Muscle of leg (tissue), 16 donors: Measurements from ENCODE around the gene RGS2. TPM values are rescaled to one million over a fixed set of nuclear protein-coding genes. Genes with fewer than 3 reads are reported as not detected.
A peak's percentile ranks its signal among the peaks of the same experiment; 100 is the strongest.

Experiments used
- DNase-seq: peaks from one replicate; pipeline ENCODE4 v3.0.0; 2013
- H3K27ac ChIP-seq: one replicate; pipeline ENCODE4 v1.5.1; 2013; ENCODE audit warnings: mild to moderate bottlenecking, low read length, control low read depth
- H3K27me3 ChIP-seq: one replicate; pipeline ENCODE4 v1.6.1; 2013; ENCODE audit warnings: low read length; ENCODE audit not compliant: control insufficient read depth, insufficient read depth
- H3K36me3 ChIP-seq: one replicate; pipeline ENCODE4 v1.6.1; 2013; ENCODE audit warnings: low read length; ENCODE audit not compliant: control insufficient read depth, insufficient read depth
- H3K4me1 ChIP-seq: one replicate; pipeline ENCODE4 v1.6.1; 2013; ENCODE audit warnings: low read length; ENCODE audit not compliant: control insufficient read depth, insufficient read depth
- H3K4me3 ChIP-seq: one replicate; pipeline ENCODE4 v1.5.1; 2013; ENCODE audit warnings: low read length, control low read depth
- H3K9me3 ChIP-seq: replicated peaks from 2 replicates; pipeline ENCODE4 v1.6.1; 2013; ENCODE audit warnings: low read depth, low read length; ENCODE audit not compliant: control insufficient read depth
- WGBS: methylation state at CpG from one replicate; pipeline ENCODE4 v1.1.5; 2013; ENCODE audit warnings: missing lambda C conversion rate; ENCODE audit not compliant: insufficient coverage; 5-methylcytosine and 5-hydroxymethylcytosine counted together
- long read RNA-seq, 11 donors: transcript quantifications; one replicate each; lab custom pipeline, GENCODE V29; 2026
- polyA plus RNA-seq, 8 donors: library from polyadenylated mRNA; unstranded; fragments of 120-200 nt; gene quantifications; one replicate each; pipeline versions ENCODE4 v1.2.1 to v1.2.3, GENCODE V29; 2013; ENCODE audit warnings: inconsistent platforms in 1 of 8, low replicate concordance in 1 of 8; ENCODE audit not compliant: insufficient read length in 8 of 8, insufficient read depth in 1 of 8
- total RNA-seq: library from RNA; stranded (reverse); fragments of 120-200 nt; gene quantifications from one replicate; pipeline ENCODE4 v1.2.4, GENCODE V29; 2013

The RGS2 gene
- total RNA-seq (94.2 TPM), polyA plus RNA-seq (100 to 1,000 TPM in 7 of 8 donors, 10 to 100 TPM in 1; 98.1 to 141 (median 114) TPM)
- long read RNA-seq, donor 1, transcript RGS2-201 (5 exons, 1,354 nt): major isoform, 27 of 28 reads
- long read RNA-seq, donor 1, partial matches to known transcripts: 0 of 28 reads
- long read RNA-seq, donor 1, other reads (novel, unspliced or antisense): 0 of 28 reads
- long read RNA-seq, donor 2, transcript RGS2-201 (5 exons, 1,354 nt): major isoform, 10 of 10 reads
- long read RNA-seq, donor 2, partial matches to known transcripts: 0 of 10 reads
- long read RNA-seq, donor 2, other reads (novel, unspliced or antisense): 0 of 10 reads
- long read RNA-seq, donor 3, transcript RGS2-201 (5 exons, 1,354 nt): major isoform, 51 of 58 reads
- long read RNA-seq, donor 3, partial matches to known transcripts: 7 of 58 reads
- long read RNA-seq, donor 3, other reads (novel, unspliced or antisense): 0 of 58 reads
- long read RNA-seq, donor 4, transcript RGS2-201 (5 exons, 1,354 nt): major isoform, 23 of 30 reads
- long read RNA-seq, donor 4, partial matches to known transcripts: 7 of 30 reads
- long read RNA-seq, donor 4, other reads (novel, unspliced or antisense): 0 of 30 reads
- long read RNA-seq, donor 5, transcript RGS2-201 (5 exons, 1,354 nt): major isoform, 104 of 125 reads
- long read RNA-seq, donor 5, partial matches to known transcripts: 20 of 125 reads
- long read RNA-seq, donor 5, other reads (novel, unspliced or antisense): 0 of 125 reads
- long read RNA-seq, donor 6, transcript RGS2-201 (5 exons, 1,354 nt): major isoform, 132 of 162 reads
- long read RNA-seq, donor 6, partial matches to known transcripts: 29 of 162 reads
- long read RNA-seq, donor 6, other reads (novel, unspliced or antisense): 0 of 162 reads
- long read RNA-seq, donor 7, transcript RGS2-201 (5 exons, 1,354 nt): major isoform, 54 of 82 reads
- long read RNA-seq, donor 7, partial matches to known transcripts: 28 of 82 reads
- long read RNA-seq, donor 7, other reads (novel, unspliced or antisense): 0 of 82 reads
- long read RNA-seq, donor 8, transcript RGS2-201 (5 exons, 1,354 nt): major isoform, 65 of 107 reads
- long read RNA-seq, donor 8, partial matches to known transcripts: 41 of 107 reads
- long read RNA-seq, donor 8, other reads (novel, unspliced or antisense): 0 of 107 reads
- long read RNA-seq, donor 9, transcript RGS2-201 (5 exons, 1,354 nt): major isoform, 40 of 64 reads
- long read RNA-seq, donor 9, partial matches to known transcripts: 22 of 64 reads
- long read RNA-seq, donor 9, other reads (novel, unspliced or antisense): 0 of 64 reads
- long read RNA-seq, donor 10, transcript RGS2-201 (5 exons, 1,354 nt): major isoform, 99 of 124 reads
- long read RNA-seq, donor 10, partial matches to known transcripts: 24 of 124 reads
- long read RNA-seq, donor 10, other reads (novel, unspliced or antisense): 0 of 124 reads
- long read RNA-seq, donor 11, transcript RGS2-201 (5 exons, 1,354 nt): major isoform, 36 of 42 reads
- long read RNA-seq, donor 11, partial matches to known transcripts: 6 of 42 reads
- long read RNA-seq, donor 11, other reads (novel, unspliced or antisense): 0 of 42 reads

- Histone ChIP-seq H3K36me3 (peaks cover 9% of the 10 kb centered on the region), H3K27ac (peak within 1 kb of the TSS; percentile 93), H3K27me3 (no peaks in the 10 kb centered on the region), H3K4me3 (peak within 1 kb of the TSS; percentile 92), H3K9me3 (no peaks in the 10 kb centered on the region), H3K4me1 (peaks cover 8% of the 10 kb centered on the region)
- DNase-seq: peak; percentile 96
- under 1% methylated on average over 65 of the region's 72 CpGs for WGBS
Measured at GRCh38 chr1:192808518-192809306, at the start of gene RGS2. Gene RGS2, plus strand, starts transcription at chr1:192809039. Its CDS starts 33 bp downstream, at chr1:192809072.

- DNase-seq: no peak
- no peaks in the 10 kb centered on the region for H3K27me3 ChIP-seq
- no peaks in the 10 kb centered on the region for H3K36me3 ChIP-seq
- no CpG with 5 or more reads among the region's 1 CpG for WGBS
- H3K4me1 ChIP-seq: no peaks in the 10 kb centered on the region
- H3K9me3 ChIP-seq: no peaks in the 10 kb centered on the region
- no peak overlapping the region for H3K27ac ChIP-seq
- H3K4me3 ChIP-seq: no peak overlapping the region
Measured at GRCh38 chr1:192759104-192759503, 49.7 kb upstream of the RGS2 start.

- Histone ChIP-seq H3K4me3 (no peak overlapping the region), H3K36me3 (no peaks in the 10 kb centered on the region), H3K27ac (no peak overlapping the region), H3K9me3 (no peaks in the 10 kb centered on the region), H3K27me3 (no peaks in the 10 kb centered on the region), H3K4me1 (no peaks in the 10 kb centered on the region)
- DNase-seq: no peak
- WGBS: 89% methylated on average over 3 of the region's 4 CpGs
Measured at GRCh38 chr1:192762265-192762664, 46.6 kb upstream of the RGS2 start.

- H3K4me3 ChIP-seq: no peak overlapping the region
- H3K9me3 ChIP-seq: no peaks in the 10 kb centered on the region
- no peaks in the 10 kb centered on the region for H3K36me3 ChIP-seq
- no peaks in the 10 kb centered on the region for H3K27me3 ChIP-seq
- DNase-seq: no peak
- H3K27ac ChIP-seq: no peak overlapping the region
- no peaks in the 10 kb centered on the region for H3K4me1 ChIP-seq
Measured at GRCh38 chr1:192763243-192763642, 45.6 kb upstream of the RGS2 start.

GRCh38 chr1:192763756-192764155 lies 45.1 kb upstream of the RGS2 start:
- Histone ChIP-seq H3K27me3 (no peaks in the 10 kb centered on the region), H3K4me3 (no peak overlapping the region), H3K27ac (no peak overlapping the region), H3K9me3 (no peaks in the 10 kb centered on the region), H3K36me3 (no peaks in the 10 kb centered on the region), H3K4me1 (no peaks in the 10 kb centered on the region)
- no CpG with 5 or more reads among the region's 1 CpG for whole genome bisulfite sequencing
- no peak for DNase-seq

GRCh38 chr1:192764675-192765074 lies 44.2 kb upstream of the RGS2 start:
- Histone ChIP-seq H3K27me3 (no peaks in the 10 kb centered on the region), H3K27ac (no peak overlapping the region), H3K4me3 (no peak overlapping the region), H3K9me3 (no peaks in the 10 kb centered on the region), H3K36me3 (no peaks in the 10 kb centered on the region), H3K4me1 (no peaks in the 10 kb centered on the region)
- no CpG with 5 or more reads among the region's 2 CpGs for WGBS
- DNase-seq: no peak

GRCh38 chr1:192766009-192766625 lies 42.7 kb upstream of the RGS2 start:
- Histone ChIP-seq H3K4me1 (no peaks in the 10 kb centered on the region), H3K9me3 (no peaks in the 10 kb centered on the region), H3K27me3 (no peaks in the 10 kb centered on the region), H3K36me3 (no peaks in the 10 kb centered on the region), H3K27ac (no peak overlapping the region), H3K4me3 (no peak overlapping the region)
- WGBS: no CpG with 5 or more reads among the region's 1 CpG
- DNase-seq: no peak

- DNase-seq: no peak
- no peaks in the 10 kb centered on the region for H3K27me3 ChIP-seq
- no peak overlapping the region for H3K4me3 ChIP-seq
- H3K27ac ChIP-seq: no peak overlapping the region
- no peaks in the 10 kb centered on the region for H3K9me3 ChIP-seq
- no peaks in the 10 kb centered on the region for H3K4me1 ChIP-seq
- WGBS: 76% methylated on average over 3 of the region's 3 CpGs
- H3K36me3 ChIP-seq: no peaks in the 10 kb centered on the region
Measured at GRCh38 chr1:192766876-192767275, 42.0 kb upstream of the RGS2 start.
